CD4-positive, alpha-beta T cell treated with Interleukin-6 for 4 hours (primary cell): Measurements from ENCODE around the gene ARHGEF19.
"Not testable (repeated sequence)": the region's sequence is repeated elsewhere in the genome, so short reads cannot be mapped to it uniquely, and the experiment has no call there.

Experiments used
- DNase-seq: peaks from one replicate; pipeline ENCODE4 v3.0.0-alpha.2; 2020; ENCODE audit warnings: mixed read lengths

Gene ARHGEF19

DNA sequence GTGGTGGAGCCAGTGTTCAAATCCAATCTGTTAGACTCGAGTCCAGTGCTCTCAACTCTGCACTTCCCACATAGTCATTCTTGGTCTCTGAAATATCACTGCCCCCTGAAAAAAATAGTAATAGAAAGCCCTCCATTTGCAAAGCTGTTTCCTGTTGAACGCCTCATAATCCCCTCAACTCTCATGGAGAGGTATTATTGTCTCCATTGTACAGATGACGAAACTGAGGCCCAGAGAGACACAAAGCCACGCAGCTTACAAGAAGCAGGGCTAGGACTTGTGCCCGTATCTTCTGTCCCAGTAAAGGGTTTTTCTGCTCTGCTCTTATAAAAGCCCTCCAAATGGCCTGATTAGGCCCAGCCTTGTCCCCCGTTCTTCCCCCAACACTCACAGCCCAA lies 6.2 kb upstream of the ARHGEF19 start:
- DNase-seq: no peak

DNA sequence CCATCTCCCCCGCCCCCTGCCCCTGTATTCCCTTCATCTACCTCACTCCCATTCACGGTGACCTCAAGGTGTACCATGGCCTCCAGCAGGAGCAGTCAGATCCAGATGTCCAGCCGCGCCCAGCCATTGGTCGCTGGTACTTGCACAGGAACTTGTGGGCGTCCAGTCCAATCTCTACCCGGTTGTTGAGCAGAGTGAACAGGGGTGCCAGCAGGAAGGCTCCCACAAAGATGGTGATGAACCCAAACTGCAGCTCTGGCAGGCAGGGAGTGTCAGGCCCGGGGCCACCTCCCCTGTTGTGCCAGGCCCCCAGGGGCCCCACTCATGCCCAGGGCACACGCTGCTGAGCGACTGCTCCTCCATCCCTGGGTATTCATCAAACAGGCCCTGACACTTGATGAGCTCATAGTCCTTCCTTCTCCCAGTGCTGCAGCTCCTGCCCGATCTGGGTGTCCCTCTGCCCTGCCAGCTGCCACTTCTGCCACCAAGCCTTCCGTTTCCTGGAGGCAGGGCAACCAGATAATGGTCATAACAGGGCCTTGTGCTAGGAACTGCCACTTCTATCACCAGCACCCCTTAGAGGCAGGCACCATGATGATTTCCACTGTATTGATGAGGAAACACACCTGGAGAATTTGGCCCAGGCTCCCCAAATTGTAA lies 5.7 kb upstream of the ARHGEF19 start:
- no peak for DNase-seq

DNA sequence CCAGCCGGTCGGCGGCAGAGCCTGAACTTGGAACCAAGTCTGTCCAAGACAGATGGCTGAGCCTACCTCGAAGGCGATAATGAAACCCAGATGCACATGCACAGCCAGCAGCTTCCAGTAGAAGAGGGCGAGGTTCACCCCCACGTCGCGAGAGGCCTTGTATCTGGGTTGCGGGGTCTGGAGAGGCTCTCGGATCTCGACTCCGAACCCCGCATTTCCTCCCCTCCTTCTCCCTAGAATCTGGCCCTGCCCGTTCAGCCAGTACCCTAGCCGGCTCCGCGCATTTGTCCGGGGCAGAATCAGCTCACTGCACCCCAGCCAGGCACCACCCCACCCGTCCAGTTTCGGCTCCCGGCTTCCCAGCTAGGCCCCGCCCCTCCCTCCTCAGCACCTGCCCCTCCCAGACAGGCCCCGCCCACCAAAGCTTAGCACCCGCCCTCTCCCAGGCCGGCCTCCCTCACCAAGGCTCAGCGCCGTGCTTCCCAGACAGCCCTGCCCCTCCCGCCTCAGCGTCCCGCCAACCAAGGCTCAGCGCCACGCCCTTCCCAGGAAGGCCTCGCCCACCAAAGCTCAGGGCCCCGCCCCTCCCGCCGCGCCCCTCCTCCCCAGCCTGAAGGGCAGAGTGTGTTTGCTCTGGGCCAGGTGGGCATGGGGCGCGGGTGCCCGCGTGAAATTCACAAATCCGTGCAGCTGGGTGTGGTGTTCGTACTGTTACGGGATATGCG lies 4.8 kb upstream of the ARHGEF19 start:
- DNase-seq: peak; percentile 98

DNA sequence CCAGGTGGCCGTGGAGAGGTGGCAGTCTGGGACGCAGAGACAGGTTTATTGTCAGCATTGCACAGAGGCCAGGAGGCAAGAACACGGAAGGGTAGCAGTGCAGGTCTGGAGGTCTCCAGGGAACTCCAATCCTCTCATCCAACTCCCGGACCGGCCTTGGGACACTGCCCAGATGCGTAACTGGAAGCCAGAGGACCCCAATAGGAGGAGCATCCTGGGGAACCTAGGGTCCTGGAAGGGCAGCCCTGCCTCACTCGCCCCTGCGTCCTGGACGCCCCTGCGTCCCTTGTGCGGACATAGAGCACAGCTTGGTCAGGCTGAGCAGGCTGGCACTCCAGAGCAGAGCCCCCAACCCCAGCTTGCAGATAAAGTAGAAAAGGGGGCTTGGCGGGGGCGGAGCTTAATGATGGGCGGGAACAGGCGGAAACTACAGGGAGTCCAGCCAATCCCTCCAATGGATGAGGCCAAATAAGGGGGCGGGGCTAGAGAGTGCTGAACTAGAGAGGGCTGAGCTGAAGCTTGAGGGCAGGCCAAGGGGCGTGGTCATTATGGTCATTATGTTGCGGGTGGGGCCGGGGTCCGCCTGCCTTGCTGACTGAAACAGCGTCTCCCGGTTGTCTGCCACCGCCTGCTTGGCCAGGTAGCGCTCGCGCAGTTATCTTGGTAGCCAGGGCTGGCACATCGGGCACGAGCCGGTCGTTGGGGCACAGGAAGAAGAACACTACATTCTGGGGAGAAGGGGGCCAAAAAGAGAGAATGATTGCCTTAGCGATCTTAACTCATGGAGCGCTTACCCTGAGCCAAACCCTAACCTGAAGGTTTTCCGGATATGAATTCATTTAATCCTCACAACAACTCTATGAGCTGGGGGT lies 3.7 kb upstream of the ARHGEF19 start:
- peak; percentile 70 for DNase-seq

DNA sequence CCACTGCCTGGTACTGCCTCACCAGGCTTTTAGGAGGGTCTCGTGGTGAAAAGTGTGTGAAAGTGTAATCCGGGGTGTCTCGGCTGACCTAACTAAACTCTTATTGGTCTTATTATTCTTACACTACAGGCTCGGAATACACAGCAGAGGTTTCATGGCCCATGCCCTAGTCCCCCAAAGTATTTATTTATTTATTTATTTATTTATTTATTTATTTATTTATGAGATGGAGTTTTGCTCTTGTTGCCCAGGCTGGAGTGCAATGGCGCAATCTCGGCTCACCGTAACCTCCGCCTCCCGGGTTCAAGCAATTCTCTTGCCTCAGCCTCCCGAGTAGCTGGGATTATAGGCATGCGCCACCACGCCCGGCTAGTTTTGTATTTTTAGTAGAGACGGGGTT lies 2.8 kb upstream of the ARHGEF19 start:
- not testable (repeated sequence) for DNase-seq

DNA sequence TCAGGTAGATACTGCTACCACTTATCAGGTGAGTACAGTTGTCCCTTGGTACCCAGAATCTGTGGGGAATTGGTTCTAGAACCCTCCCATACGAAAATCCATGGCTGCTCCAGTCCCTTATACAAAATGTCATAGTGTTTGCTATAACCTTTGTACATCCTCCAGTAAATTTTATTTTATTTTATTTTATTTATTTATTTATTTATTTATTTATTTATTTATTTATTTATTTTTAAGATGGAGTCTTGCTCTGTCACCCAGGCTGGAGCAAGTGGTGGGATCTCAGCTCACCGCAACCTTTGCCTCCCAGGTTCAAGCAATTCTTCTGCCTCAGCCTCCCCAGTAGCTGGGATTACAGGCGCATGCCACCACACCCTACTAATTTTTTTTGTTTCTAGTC lies 1.1 kb upstream of the ARHGEF19 start:
- DNase-seq: not testable (repeated sequence)

DNA sequence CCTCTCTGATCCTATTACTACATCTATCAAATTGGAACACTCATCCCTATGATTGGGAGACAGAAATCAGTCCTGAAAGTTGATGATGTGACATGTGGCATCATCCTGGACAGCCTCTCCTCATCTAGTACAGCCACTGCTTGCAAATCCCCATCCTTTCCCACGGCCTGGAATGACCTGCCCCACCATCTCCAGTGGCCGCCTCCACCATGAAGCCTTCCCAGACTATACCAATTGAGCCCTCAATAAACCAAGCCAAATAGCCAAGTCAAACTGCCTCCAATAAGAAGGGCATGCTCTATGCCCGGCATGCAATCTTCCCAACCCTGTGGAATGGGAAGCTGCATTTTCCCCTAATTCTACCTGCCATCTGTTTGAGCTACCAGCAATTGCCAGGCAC lies 561 bp upstream of the ARHGEF19 start:
- no peak for DNase-seq

DNA sequence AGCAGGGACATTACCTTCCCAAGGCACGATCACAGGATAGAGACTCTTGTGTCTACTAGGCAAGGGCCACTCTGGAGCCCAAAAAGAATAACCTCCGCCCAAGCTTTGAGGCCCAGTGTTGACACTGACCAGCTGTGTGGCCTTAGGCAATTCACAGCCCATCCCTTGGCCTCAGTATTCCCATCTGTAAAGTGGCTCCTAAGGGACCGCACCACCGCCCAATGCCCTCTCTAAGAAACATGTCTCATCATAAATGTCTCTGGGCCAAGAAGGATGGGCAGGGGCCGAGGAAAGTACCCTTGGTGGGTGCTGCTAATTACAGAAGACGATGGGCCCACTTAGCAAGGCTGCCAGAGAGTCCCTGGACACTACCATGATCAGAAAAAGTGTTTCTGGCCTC lies 628 bp downstream of the ARHGEF19 start:
- DNase-seq: no peak

DNA sequence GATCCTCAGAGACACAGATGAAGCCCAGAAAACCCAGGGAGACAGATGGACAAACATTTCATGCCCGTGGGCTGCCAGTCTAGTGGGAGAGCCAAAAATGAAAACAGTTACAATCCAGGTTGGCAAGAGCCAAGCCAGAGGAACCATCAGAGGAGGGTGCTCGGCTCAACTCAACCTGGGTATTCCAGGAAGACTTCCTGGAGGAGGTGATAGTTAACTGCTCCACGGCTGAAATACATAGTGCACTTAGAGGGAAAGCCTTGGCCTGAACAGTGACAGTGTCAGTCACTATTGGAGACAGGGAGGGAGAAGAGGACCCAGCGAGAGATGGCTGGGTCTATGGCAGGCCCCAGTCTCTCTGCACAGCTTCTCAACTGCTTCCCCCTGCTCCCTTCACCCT lies 1.9 kb downstream of the ARHGEF19 start:
- DNase-seq: no peak

DNA sequence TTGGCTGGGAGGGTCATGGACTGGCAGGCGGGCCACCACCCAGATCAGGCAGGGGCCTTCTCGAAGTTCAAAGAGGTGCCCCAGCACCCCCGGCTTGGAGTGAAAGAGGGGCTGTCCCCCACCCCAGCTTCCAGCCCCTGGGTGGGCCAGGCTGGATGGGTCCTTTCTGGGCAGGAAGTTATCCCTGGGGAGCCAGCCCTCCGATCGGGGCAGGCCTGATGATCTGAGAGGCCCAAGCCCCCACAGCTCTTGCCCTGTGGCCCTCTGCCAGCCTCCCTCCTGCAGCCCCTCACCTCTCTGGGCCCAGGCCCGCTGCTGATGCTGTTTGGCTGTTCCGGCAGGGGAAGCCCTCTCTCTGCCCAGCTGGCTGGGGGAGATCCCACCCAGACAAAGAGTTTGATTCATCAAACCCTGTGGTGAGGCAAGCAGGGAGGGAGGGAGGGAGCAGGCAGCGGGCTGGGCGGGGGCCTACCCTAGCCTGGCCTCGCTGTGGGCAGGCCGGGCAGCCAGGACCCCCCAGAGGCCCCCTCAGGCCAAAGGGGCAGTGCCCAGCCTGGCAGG lies 2.5 kb downstream of the ARHGEF19 start:
- no peak for DNase-seq

DNA sequence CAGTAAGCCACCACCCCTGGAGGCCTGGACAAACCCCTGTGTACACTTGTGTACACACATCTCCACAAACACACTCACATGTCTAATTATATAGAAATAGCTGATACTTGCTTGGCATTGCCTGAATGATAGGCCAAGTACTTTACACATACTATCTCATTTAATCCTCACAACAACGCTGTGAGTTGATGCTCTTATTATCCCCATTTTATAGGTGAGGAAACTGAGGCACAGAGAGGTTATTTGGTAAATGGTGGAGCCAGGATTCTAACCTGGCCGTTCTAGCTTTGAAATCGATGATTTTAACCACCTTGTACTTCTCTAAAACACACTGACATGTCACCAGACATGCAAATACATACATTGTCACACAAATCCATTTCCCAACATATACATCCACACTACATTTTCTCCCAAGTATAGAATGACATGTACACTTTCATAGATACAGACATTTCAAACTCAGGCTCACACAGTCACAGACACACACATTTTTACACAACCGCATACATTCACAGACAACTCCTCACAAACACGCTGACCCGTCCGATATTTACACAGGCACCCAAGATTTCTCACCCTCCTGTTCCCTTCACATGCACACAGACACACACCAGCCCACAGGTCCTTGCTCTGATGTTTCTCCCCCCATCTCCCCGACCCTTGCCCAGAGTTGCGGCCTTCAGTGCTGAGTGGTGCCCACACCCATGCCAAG lies 3.2 kb downstream of the ARHGEF19 start:
- DNase-seq: no peak

DNA sequence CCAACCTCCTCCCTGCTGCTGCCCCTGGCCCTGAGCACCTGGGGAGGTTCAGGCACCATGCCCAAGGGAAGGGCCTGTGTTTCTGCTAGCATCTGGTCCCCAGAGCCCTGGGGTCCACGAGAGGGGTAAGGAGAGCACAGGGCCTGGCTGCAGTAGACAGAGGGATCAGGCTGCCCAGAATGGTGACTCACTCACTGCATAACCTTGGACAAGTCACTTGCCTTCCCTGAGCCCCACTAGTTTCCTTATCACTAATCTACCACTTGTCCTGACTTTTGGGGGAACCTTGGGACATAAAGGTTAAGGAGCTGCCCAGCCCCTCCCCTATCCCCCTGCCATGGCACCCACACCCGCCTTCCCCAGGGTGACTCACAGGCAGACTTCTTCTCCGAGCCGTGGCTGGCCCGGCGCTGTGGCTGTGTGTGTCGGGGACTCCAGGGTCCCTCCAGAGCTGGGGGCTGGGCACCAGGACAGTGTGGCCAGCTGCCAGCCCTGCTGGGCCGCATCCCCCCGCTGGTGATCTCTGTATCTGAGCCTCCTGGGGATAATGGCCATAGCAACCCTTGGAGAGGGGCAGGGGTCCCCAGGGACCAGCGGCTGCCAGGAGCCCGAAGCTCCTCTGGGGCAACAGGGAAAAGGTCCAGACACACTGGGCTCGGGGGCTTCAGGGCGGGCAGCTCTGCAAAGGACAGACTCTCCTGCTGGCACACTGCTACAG lies 4.0 kb downstream of the ARHGEF19 start:
- no peak for DNase-seq

DNA sequence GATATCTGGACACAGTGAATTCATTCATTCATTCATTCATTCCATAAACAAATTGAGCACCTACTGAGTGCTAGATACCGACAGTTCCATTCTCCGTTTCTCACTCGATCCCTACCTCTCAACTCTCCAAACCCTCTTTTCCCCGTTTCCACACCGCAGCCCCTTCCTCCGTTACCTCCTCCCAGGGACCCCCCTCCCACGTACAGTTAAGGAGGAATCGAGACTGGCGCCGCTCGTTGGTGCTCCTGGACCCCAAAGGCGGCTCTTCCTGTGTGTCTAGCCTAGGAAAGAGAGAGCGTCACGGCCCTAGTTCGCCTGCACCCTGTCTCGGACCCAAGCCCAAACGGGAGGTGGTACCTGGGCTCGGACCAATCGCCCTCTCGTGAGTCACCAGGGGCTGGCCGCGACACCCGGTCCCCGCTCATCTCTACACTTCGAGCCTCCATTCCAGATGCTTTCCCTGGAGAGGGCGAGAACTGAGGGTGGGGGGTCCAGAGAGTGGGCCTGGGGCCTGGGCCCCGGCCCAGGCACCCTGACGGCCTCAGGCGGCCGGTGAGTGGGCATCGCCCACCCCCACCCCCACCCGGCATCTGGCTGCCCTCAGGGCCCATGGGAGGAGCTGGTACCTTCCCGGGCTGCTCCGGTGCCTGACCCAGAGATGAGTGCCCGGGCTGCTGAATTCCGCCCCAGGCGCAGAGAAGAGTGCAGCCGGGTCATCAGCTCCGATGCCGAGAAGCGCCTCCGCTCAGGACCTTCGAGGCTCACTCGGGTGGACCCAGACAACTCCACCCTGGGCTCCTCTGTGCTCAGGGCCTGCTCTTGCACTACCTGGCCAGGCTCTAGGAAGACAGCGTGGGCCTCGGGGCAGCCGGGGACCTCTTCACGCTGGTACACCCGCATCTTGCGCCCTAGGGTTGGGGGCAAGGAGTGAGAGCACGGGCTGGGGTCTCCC lies 4.9 kb downstream of the ARHGEF19 start:
- DNase-seq: no peak

DNA sequence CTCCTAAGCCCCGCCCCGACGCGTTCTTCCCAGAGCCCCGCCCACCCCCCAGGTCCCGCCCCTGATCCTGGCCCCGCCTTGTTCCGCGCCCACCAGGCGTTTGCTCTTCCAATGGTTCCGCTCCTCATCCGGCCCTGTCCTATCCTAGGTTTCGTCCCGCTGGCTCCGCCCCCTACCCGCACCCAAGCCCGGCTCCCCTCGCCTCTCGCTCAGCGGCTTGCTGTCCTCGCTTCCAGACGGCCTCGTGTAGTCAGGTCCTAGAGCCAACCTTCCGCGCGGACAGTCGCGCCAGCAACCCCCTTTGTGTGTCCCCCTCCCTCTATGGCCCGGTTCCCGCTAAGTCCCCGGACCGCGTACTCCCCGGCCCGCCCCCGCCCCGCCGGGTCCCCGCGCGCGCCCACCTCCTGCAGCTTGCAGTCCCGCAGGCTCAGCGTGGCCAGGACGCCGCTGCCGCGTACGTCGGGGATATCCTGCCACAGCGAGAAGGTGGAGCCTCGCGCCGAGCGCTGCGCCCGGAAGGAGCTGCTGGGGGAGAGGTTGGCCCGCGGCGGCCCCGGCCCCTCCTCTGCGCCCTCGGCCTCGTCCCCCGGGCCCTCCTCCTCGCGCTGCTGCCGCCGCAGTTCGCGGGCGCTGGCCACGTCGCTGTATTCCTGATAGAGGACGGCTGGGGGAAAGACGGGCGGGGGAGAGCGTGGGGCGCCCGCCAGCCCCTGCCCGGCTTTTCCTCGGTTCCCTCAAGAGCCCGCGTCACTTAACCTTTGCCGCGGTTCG lies 5.7 kb downstream of the ARHGEF19 start:
- peak; percentile 96 for DNase-seq

DNA sequence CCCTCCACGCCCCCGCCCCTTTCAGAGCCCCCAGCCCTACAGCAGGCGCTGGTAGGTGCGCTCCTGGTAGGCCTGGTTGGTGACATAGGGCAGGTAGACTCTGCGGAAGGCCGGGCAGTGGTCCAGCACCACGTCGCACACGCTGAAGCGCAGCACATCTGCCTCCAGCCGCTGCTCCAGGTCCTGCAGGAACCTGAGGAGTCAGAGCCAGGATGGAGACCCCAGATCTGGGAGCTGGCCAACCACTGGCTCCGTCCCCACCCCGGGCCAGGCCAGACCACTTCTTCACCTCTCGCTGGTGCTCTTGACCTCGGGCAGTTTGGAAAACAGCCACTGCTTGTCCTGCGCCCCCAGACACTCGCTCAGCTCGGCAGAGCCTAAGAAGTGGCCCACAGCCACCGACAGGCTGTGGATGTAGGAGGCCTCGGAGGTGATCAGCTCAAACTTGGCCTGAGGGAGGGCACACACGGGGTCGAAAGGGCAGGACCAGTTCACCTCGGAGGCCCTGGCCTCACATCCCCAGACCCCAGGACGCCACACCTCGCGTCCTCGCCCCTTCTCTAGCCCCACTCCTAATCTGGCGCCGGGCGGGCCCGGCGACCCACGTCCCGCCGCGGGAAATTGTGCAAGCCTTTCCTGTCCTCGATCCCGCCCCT lies 6.4 kb downstream of the ARHGEF19 start:
- DNase-seq: no peak

DNA sequence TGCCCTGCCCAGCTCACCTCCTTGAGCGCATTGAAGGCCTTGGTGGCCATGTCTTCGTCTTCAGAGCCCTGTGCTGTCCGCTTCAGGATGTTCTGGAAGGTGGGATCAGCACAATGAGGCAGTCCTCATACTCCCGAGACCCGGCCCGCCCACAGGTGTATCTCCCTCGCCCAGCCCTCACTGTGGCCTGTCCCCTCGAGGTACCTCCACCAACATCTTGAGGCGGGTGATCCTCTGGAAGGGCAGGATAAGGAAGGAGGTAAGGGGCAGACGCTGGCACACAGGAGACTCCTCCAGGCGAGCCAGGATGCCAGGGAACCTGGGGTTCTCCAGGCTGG lies 7.1 kb downstream of the ARHGEF19 start:
- DNase-seq: no peak

DNA sequence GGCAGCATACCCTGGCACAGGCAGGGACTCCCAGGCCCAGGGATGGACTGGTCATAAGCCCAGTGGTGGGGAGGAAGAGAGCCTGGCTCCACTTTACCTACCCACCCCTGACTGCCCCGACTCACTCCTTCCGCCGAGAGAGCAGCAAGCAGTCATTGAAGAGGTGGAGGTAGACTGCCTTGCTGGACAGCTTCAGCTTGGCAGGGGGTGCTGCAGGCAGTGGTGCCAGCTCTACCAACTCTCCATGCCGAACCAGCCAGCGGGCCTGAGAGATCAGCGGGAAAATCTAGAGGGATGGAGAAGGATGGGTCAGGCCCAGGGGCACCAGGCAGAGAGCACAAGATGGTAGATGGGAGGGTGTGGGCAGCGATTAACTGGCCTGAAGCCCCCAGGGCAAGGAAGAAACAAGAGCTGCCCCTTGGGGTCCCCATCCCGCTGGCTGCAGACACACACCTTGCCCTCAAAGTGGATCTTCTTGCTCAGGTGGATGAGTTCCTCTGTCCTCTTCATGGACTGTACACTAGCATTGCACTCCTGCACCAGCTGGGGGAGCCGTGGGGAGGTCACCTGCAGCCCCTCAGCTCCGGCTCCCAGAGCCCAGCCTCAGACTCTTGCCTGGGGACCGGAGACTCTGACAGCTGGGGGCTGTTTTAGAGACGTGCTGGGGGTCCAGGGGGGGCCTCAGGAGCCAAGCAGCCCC lies 7.7 kb downstream of the ARHGEF19 start:
- DNase-seq: peak; percentile 56

DNA sequence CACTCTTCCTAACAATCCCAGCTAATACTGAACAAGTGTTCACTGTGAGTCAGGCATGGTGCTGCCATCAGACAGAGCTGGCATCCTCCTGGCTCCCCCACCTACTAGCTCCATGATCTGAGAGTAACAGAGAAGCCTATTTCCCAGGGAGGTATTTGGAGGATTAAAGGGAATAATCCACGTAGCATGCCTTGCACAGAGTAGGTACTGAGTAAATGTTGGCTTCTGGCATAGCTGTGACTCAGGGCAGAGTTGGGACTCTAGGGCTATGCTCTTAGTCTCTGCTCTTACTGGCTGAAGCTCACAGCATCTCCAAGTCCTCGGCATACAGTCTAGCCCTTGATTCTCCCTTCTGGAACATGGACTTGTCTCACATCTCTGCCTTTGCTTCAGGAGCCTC lies 8.2 kb downstream of the ARHGEF19 start:
- DNase-seq: no peak

DNA sequence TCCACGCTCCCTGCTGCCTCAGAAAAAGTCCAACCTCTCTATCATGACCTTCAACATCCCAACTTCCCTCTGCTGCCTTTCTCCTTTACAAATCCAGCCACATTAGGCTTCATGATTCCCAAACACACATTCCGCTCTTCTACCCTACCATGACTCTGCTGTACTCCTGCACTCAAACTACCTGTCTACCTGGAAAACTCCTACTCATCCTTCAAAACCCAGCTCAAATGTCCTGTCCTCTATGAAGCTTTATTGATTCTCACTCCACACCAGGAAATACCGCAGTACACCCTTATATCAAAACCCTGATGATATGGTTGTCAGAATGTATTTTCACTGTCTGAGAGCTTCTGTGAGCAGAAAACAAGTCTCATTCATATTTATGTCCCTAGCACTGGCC lies 8.9 kb downstream of the ARHGEF19 start:
- no peak for DNase-seq
